ENCODE results near the gene NBEAL2.

GRCh38 chr3:46959161-46959511, 20.3 kb upstream of the NBEAL2 start:
- TF ChIP-seq POLR2AphosphoS5 (IDR thresholded peaks at IDR 0.05; ENCODE audit: borderline replicate concordance, low read depth, low read length) (no peak), EZH2 (IDR thresholded peaks at IDR 0.05) (no peak), FOXP2 (optimal IDR thresholded peaks at IDR 0.05; ENCODE audit: control extremely low read depth, extremely low read length, insufficient read depth) (no peak)
